OCI-LY3 (cell line): ENCODE measurements around the gene EFL1.
"Not testable (repeated sequence)": the region's sequence is repeated elsewhere in the genome, so short reads cannot be mapped to it uniquely, and the experiment has no call there.

Experiments
- EZH2phosphoT487 ChIP-seq: fragments of 200-600 bp; shearing (Covaris generic); IDR thresholded peaks from 2 replicates; pipeline ENCODE4 v1.6.1; 2018; ENCODE audit warnings: antibody characterized with exemption, mixed run types, low read depth
- TF ChIP-seq, protein P1 (sequence below): fragments of 200-600, 300-600 bp; sonication (generic); IDR thresholded peaks from 2 replicates; pipeline ENCODE4 v1.5.1; 2014; ENCODE audit warnings: antibody characterized with exemption, low read length, low read depth

DNA sequence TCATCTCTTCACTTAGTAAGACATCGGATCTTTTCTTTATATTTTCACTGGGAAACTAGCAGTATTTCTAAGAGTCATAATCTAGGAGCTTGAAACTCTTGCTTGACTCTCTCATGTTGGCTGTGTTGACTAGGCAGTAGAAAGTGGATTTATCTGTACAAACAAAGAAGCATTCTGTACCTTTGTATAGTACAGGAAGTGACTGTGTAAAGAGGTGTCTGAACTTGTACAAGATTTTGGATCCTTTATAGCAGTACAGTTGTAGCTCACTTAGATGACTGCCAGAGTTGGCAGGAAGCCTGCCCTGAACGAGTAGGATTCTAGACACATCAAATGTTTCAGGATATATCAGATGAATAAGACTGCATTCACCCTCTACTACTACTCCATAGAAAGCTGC is 5.9 kb upstream of the EFL1 start:
- TF ChIP-seq, protein P1, sequence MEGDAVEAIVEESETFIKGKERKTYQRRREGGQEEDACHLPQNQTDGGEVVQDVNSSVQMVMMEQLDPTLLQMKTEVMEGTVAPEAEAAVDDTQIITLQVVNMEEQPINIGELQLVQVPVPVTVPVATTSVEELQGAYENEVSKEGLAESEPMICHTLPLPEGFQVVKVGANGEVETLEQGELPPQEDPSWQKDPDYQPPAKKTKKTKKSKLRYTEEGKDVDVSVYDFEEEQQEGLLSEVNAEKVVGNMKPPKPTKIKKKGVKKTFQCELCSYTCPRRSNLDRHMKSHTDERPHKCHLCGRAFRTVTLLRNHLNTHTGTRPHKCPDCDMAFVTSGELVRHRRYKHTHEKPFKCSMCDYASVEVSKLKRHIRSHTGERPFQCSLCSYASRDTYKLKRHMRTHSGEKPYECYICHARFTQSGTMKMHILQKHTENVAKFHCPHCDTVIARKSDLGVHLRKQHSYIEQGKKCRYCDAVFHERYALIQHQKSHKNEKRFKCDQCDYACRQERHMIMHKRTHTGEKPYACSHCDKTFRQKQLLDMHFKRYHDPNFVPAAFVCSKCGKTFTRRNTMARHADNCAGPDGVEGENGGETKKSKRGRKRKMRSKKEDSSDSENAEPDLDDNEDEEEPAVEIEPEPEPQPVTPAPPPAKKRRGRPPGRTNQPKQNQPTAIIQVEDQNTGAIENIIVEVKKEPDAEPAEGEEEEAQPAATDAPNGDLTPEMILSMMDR: not testable (repeated sequence)
- not testable (repeated sequence) for TF ChIP-seq EZH2phosphoT487
